Stimulated activated CD4-positive, alpha-beta T cell treated with anti-CD3 and anti-CD28 coated beads, Interleukin-12 subunit alpha, Interleukin-12 subunit beta, amount 100 ng/mL, for 48 hours (primary cell): Measurements from ENCODE around the gene PINLYP.

Experiments
- DNase-seq, 3 donors: peaks; one replicate each; pipeline ENCODE4 v3.0.0-alpha.2; 2020; ENCODE audit warnings: low read depth in 2 of 3, low spot score in 1 of 3

PINLYP gene

GRCh38 chr19:43575156-43575950 lies at the start of gene PINLYP, which contains the start of gene XRCC1:
Gene PINLYP, plus strand, starts transcription at chr19:43575801. Its CDS starts 1,391 bp downstream, at chr19:43577192.
Gene XRCC1, minus strand, starts transcription at chr19:43575527. Its CDS starts 69 bp downstream, at chr19:43575458.
- DNase-seq = peak; percentile 94 to 96 (median 94)

DNA sequence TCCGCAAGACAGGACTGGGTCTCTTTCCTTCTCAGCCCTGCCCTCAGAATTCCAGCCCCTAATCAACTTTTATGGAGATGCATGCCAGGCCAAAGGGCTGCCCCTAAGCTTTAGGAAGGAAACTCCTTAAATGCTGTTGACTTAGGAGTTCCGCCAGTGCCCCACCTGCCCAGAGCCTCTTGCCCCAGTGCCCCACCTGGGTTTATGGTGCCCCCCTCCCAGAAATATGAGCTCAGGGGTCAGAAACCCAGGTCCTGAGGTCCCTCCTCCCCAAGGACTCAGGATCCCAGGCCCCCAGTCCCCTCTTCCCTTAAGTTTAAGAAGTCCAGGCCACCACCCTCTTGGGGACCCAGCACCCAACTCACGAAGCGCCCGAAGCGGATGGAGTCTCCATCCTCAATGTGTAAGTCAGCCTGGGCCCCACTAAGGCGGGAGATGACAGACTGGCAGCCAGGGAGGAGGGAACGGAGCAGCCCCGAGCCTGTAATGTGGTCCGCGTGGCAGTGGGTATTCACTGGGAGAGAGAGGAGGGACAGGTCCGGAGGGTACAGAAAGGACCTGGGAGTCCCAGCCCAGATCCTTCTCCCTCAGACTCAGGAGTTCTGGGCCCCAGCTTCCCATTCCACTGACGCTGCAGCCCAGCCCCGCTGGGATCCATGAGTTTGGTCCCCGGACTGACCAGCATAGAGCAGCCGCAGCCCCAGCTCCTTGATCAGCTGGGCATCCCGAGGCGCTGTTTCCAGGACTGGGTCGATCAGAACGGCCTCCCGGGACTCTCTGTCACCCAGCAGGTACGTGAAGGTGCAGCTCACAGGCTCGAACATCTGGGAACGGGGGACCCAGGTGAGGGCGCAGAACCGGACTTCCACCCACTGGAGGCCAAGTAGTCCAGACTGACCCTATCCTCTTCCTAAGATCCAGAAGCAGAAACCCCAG lies 49.5 kb upstream of the PINLYP start:
- no peak for DNase-seq

DNA sequence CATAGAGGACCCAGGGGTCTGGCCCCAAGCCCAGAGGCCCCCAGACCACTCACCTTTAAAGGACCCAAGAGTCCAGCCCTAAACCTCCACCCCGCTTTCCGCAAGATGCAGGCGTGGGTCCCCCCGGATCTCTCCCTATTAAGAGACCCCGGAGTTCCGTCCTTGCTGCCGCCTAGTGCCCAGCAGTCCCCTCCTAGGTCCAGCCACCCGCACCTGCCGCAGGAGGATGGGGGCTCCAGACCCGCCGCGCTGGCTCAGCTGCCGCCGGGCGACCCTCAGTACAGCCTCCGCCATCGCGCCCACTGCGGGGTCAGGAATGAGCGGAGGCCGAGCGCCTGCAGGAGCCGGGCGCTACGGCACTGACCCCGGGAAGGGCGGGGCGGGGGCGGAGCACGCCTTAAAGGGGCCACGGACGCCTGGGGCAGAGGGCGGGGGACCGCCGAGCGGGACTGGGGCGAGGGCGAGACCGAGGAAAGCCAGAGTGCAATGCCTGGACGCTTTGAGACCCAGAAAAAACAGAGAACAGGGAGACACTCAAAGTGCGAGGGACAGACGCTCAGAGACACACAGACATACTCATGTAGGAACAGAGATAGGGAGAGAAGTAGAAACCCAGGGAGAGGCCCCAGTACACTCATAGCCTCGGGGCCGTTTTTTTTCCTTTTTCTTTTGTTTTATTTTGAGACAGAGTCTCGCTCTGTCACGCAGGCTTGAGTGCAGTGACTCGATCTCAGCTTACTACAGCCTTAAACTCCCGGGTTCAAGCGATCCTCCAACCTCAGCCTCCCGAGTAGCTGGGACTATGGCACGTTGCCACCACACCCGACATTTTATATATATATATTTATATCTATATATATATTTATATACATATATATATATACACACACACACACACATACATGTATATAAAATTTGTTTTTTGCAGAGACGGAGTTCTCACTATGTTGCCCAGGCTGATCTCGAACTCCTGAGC lies 48.4 kb upstream of the PINLYP start, which contains the start of gene ETHE1:
ETHE1 (minus strand) TSS at position 318 of the 976 bp plus-strand sequence; CDS start at position 294, 24 bp downstream.
- peak; percentile 56 to 73 (median 64) for DNase-seq

DNA sequence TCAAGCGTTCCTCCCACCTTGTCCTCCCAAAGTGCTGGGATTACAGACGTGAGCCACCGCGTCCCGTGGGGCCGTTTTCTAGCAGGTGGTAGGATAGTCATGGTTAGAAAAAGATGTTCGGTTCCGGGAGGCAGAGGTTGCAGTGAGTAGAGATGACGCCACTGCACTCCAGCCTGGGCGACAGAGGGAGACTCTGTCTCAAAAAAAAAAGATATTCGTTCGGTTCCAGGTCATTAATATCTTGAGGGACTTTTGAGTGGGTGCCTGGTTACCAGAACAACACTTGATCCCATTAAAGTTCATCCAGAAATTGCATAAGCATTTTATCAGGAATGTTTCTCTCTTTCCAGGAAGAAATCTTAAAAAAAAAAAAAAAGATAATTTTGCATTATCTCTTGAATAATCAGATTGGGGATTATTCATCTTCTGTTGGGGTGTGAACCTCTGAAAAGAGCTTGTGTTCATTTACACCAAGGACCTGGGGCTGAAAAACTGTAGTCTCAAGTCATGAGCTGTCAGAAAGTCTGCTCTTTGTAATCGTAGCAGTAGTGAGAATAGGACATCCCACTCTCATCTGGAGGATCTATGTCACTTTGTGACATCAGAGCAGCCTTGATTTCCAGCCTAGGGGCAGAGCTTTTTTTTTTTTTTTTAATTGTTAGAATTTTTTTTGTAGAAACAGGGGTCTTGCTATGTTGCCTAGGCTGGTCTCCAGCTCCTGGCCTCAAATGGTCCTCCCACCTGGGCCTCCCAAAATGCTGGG lies 47.6 kb upstream of the PINLYP start:
- DNase-seq = no peak

DNA sequence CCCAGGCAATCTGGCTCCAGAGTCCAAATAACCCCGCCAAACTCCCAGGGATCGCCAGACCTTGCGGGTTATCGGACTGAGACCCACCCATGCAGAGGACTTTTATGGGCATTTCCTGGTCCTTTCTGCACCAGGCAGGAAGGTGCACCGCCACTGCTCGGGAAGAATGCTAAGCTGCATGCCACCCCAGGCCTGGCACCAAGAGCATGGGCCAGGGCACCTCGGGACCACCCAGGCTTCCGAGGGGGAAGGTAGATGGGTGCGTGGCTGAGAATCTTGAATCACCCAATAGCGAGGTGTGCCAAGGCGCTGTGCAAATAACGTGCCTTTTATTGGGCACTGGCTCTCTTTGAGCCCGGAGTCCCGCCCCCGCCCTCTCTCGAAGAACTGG lies 43.0 kb upstream of the PINLYP start:
- DNase-seq = peak in 1 of 3 donors; percentile 42

DNA sequence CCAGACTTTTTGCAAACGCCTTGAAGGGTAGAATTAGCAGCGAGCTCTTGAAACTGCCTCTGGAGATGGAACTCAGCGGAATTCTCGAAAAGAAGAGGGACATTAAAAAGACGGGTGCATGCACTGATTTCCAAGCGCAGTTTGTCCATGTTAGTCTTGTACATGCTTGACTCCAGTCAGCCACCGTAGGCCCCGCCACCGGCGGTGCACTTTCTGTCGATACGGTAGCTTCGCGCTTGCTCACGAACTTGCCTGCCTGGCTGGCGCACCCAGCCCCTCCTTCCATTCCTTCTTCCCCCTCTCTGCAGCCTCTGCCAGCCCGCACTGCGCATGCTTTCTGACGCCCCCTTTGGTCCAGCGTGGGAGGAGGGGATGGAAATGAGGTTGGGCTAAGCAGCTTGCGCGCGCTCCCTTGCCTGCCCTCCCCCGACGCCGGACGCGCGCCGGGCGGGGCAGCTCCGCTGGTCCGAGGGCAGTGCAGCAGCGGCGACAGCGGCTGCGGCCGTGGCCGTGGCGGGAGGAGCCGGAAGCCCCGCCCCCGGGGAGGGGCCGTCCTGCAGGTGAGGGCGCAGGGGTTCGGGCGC lies 42.5 kb upstream of the PINLYP start, which contains the start of gene ZNF575:
ZNF575 (plus strand) TSS at position 227 of the 584 bp plus-strand sequence. CDS start 1,235 bp downstream, outside the sequence.
- peak; percentile 71 to 87 (median 79) for DNase-seq

GRCh38 chr19:43533546-43534304 lies 41.9 kb upstream of the PINLYP start:
- DNase-seq = peak; percentile 89 to 98 (median 97)

- no peak for DNase-seq
Observed at GRCh38 chr19:43534305-43534815, 41.2 kb upstream of the PINLYP start.

DNA sequence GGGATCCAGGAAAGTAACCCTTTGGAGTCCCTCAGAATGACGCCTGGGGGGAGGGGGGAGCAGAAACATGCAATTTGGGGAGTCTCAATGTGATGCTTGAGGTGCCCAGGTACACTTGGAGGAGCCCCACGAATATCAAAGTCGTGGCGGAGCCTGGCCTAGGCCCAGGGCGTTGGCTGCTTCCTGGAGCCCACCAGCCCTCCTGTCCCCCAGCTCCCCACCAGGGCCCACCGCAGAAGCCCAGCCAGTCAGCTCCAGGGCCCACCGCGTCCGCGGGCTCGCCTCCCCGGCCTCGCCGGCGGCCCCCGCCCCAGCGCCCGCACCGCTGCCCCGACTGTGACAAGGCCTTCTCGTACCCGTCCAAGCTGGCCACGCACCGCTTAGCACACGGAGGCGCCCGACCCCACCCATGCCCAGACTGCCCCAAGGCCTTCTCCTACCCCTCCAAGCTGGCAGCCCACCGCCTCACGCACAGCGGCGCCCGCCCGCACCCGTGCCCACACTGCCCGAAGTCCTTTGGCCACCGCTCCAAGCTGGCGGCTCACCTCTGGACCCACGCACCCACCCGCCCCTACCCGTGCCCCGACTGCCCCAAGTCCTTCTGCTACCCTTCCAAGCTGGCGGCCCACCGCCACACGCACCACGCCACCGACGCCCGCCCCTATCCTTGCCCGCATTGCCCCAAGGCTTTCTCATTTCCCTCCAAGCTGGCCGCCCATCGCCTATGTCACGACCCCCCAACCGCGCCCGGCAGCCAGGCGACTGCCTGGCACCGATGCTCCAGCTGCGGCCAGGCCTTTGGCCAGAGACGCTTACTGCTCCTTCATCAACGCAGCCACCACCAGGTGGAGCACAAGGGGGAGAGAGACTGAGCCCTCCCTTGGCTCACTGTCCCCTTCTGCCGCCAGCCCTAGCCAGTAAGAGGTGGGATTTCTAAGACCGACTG lies 40.5 kb upstream of the PINLYP start:
- peak in 1 of 3 donors; percentile 20 for DNase-seq

- no peak for DNase-seq
Observed at GRCh38 chr19:43538922-43539321, 36.7 kb upstream of the PINLYP start.

DNA sequence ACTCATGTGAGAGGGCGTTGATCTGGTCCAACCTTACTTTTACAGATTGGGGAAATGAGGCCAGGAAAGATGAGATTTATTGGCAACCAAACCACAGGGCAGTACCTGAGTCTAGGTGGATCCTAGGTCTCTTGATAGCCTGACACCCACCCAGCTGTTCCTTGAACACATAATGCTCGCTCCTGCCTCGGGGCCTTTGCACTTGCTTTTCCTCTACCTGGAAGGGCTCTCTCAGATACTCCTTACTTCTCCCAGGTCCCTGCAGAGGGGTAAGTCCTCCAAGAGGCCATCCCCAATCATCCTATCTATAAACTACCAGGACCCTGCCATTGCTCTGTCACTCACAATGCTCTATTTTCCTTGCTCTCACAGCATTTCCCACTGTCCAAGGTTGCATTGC lies 35.2 kb upstream of the PINLYP start:
- DNase-seq = no peak

DNA sequence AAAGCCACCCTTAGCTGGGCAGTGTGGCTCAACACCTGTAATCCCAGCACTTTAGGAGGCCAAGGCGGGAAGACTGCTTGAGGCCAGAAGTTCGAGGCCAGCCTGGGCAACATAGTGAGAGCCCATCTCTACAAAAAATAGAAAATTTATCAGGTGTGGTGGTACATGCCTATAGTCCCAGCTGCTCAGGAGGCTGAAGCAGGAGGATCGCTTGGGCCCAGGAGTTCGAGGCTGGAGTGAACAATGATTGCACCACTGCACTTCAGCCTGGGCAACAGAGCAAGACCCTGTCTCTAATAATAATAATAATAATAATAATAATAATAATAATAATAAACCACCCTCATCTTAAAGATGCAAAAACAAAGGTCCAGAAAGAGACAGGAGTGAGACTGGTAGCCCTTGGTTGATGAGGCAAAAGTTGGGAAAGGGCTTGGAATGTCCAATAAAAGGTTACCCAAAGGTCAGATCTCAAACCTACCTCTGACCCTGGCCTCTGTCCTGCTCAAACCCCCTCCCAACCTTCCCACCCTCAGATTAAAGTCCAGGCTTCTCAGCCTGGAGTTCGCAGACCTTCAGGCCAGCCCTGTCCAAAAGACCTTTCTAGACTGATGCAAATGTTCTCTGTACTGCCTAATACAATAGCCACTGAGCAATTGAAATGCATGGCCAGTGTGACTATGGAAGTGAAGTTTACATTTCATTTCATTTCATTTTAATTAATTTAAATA lies 33.5 kb upstream of the PINLYP start:
- no peak for DNase-seq

DNA sequence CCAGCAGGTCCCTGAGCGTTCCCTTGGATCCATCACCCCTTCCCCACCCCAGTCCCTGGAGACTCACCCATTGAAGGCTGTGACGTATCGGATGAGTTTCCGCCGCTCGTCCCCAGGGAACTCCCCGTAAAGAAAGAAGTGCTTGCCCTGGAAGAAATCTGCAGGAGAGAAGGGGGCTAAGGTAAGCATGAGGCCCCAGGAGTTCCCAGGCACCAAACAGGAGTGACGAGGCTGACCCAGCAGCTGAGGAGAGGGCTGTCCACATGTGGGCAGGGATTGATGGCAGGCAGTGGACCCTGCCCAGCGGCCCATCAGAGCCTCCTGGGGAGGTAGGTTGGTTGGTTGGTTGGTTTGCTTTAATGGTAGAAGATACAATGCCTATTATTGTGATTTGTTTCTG lies 31.5 kb upstream of the PINLYP start:
- no peak for DNase-seq

DNA sequence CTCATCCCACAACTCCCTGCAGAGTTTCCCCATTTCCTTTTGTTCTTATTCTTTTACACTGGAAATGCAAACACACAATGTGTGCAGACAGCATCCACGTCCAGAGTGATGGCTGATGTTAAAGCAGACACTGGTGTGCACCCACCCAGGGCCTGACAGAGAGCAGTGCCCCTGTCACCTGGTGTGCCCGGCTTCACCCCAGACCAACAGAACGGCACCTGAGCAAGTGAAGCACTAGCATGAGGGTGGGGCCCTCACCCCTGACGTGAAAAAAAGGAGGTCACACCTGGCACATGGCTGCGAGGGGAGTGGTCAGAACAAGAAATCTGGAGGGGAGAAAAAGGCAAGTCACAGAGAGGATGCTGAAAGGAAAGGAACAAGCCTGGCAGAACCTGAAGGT lies 30.3 kb upstream of the PINLYP start:
- no peak for DNase-seq

DNA sequence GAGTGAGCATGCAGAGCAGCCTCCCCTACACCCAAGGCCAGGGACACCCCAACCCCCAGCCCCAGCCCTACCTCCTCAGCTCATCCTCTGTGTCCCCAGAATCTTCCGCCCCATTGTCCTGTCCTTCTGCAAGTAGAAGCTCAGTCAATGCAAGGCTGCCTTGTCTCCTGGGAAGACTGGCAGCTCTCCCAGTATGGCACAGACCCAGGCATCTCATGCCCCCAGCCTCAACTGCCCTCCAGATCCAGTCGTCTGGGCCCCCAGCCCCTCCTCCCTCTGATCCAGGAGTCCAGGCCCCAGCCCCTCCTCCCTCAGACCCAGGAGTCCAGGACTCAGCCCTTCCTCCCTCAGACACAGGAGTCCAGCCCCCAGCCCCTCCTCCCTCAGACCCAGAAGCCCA lies 29.6 kb upstream of the PINLYP start:
- DNase-seq = no peak

GRCh38 chr19:43546581-43546980 lies 29.0 kb upstream of the PINLYP start:
- DNase-seq = no peak
